NCI-H82 treated with DMSO at 0.1 percent for 48 hours (cell line): ENCODE results near the gene DPH6.
"Not testable (repeated sequence)": the region's sequence is repeated elsewhere in the genome, so short reads cannot be mapped to it uniquely, and the experiment has no call there.

ENCODE experiments used
- DNase-seq: peaks from one replicate; lab custom pipeline; 2025; ENCODE audit not compliant: unreplicated experiment; lab: John Stamatoyannopoulos, UW

The DPH6 gene

DNA sequence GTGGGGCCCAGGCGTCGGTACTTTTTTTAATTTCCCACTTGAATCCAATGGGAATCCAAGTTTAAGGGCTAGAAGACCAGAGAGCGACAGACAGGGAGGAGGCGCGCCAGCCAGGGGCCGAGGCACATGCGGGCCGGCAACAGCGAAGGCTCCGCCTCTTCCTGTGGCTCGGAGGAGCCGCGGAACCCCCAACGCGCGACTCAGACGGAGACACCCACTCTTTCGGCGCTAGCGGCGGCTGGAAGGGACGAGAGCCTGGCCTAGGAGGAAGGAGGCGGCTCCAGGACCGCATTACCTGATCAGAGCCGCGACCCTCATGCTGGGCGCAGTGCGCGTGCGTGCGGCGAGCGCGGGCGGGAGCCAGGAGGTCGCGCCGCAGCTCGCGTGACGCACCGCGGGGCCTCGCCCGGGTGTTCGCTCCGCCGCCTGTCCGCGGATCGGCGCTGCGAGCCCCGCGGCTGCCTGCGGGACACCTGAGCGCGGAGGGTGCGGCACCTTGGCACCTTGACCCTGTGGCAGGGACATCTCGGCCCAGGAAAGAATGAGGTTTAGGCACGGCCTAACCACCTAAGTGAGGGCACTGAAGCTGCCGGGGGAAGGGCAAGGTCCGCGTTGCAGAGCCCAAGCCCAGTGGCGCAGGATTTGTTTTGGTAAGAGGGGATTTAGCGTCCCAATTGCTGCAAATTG, at the start of gene DPH6:
TSS of gene DPH6 (minus strand) at position 342 of the 687 bp plus-strand sequence. CDS start at position 318, 24 bp downstream.
- DNase-seq = peak; percentile 66

DNA sequence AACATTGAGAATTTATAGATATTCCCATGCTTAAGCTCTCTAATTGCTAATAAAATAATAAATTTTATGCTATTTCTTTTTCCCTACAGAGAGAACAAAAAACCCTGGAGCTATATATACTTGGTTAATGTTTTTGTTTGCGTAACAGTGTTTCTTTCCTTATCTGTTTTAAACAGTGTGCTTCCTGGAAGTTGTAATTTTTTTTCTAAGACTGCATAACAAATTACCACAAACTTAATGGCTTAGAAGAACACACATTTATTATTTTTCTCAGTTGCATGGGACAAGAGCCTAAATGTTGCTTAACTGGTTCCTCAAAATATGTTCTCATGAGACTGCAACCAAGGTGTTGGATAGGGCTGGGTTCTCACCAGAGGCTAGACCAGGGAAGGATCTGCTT, 49.7 kb upstream of the DPH6 start:
- no peak for DNase-seq

- DNase-seq = not testable (repeated sequence)
Observed at GRCh38 chr15:35591987-35592386, 46.0 kb upstream of the DPH6 start.

DNA sequence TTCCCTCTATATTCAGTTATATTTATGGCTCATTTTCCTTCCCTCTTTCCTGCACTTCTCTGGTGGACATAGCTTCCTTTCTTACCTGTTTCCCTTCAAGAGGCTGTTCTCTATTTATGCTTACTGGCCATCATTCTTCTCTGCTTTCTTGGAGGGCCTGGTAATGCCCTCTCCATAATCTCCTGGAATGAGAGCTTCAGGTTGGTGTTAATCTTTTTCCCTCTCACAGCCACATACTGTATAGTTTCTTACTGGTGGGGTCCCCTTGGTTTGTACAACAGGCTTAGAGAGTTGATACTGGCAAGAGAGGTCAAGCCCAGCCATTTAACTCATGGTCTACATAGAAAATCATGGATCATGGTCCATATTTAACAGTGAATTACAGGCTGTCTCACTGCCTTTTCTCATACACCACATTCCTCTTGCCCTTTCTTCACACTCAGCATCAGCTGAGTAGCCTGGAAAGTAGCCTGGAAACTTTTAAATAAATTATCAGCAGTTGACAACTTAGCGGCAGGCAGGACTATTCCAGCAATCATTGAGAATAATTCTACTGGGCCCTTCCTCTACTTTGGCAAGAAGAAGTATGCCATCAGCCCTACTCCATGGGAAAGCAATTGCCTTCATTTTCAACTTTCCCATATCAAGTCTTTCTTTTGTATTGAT, 38.0 kb upstream of the DPH6 start:
- DNase-seq = no peak

DNA sequence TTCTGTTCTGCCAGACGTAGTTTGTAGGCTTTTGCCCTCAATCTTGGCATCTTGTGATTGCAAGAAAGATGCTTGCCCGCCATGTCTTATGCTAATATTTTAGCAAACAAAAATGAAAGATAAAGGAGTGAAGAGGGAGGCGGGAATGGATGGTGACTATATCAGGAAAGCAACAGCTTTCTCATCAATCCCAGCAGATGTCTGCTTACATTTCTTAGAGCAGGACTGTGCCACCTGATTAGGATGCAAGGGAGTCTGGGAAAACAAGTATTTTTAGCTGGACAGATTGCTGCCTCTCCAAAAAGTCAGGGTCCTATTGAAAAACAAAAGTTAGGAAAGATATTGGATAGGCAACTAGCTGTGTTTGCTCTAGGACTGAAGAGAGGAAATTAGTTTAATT, 34.6 kb upstream of the DPH6 start:
- no peak for DNase-seq

GRCh38 chr15:35567392-35567791, 21.4 kb upstream of the DPH6 start:
- DNase-seq = no peak

DNA sequence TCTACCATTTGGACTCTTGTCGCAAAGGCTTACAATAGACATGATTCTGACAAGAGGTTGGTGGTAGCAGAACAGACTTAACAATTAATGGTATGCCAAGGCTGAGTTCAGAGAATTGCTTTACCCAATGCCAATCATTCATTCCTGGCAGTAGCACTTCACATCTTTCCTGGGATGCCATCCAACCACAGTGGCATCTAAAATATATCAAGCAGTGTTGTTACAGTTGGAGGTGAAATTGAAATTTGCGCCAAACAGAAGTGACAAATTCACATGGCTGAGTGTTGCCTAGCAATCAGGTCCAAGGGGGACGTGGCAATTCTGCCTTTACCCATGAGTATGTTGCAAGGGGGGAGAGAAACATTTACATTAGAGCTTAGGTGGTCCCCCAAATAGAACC, 21.0 kb upstream of the DPH6 start:
- no peak for DNase-seq

DNA sequence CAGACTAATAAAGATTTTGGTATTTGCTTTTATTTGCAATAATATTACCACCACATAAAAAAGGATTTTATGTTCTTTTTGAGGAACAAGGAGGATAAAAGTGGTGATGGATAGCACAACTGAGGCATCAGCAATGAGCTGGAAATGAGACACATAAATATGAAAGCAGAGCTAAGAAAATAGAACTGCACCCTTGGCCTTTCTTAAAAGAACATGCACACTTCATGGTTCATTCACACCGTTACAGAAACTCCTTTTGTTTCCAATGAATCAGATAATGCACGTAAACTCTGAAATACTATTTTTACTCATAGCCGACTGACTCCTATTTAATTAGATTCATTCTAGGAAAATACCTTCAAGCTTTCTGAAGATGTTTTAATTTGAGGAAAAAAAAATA, 19.9 kb upstream of the DPH6 start:
- no peak for DNase-seq

GRCh38 chr15:35562641-35563040, 16.7 kb upstream of the DPH6 start:
- DNase-seq = no peak

GRCh38 chr15:35561308-35561707, 15.3 kb upstream of the DPH6 start:
- DNase-seq = no peak

GRCh38 chr15:35560870-35561269, 14.9 kb upstream of the DPH6 start:
- DNase-seq = no peak

- no peak for DNase-seq
Observed at GRCh38 chr15:35560258-35560657, 14.3 kb upstream of the DPH6 start.

- no peak for DNase-seq
Observed at GRCh38 chr15:35559683-35560082, 13.7 kb upstream of the DPH6 start.

DNA sequence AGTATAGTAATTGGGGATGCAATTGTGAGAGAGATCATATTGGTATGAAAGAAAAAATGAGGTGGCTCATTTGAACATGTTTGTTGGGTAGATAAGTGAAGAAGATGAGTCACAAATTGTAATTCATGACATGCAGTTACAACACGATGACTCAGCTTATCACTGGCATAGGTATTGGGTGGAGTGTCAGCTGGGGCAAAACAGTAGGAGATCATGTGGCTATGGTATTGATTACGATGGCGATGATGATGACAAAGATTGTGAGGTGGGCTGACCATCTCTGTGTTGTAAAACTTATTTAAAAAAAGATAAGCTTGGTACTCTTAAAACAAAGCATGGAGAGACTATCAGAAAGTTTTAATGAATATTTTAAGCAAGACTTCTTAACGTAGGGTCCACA, 11.6 kb upstream of the DPH6 start:
- no peak for DNase-seq

DNA sequence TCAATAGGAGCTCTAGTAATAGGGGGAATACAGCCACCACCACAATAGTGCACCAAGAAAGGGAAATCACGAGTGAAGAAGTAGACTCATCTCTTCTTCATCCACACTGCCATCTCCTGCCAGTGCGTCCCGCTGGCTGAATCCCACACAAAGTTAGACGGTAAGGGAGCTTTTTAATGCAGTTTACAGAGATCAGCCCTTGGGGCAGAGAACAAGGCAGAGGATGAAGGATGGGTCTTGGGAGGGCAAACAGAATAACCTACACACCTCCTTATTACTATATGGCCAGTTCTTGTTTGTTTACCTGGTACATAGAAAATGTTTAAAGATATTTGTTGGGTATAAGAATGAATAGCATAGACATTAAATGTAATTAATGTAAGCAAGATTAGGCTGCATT, 11.0 kb upstream of the DPH6 start:
- DNase-seq = no peak

DNA sequence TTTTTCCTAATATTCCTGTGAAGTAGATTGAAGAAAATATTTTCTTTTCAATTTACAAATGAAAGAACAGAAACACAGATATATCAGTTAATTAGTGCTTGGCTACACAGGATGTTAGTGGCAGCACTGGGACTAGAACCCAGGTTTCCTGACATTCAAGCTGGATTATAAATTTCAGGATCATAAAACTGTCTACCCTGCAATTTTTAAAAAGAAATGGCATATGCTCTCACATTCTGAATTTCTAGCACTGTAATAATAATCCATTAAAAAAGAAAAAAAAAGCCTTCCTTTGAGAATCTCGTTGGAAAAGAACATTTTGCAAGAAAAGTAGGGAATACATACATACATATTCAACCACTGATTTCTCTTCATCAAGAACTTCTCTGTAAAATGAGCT, 9.3 kb upstream of the DPH6 start:
- no peak for DNase-seq

GRCh38 chr15:35550957-35551356, 5.0 kb upstream of the DPH6 start:
- no peak for DNase-seq

GRCh38 chr15:35549567-35549966, 3.6 kb upstream of the DPH6 start:
- DNase-seq = no peak

DNA sequence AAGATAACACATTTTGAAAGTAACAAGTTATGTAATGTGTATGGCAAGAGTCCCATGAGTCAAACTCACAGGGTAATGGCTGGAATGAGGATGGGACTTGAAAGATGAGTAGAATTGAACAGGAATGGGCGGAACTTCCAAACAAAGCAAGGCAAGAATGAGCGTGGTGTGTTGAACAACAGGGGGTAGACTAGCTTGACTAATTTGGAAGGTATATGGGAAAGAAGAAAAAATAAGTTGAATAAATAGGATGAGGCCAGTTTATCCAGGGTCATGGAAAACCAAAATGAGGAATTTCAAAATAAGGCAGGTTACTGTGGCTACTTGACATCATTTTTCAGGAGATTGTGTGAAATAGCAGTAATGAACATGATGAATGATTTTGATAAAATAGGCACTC, 2.5 kb upstream of the DPH6 start:
- no peak for DNase-seq

- DNase-seq = no peak
Observed at GRCh38 chr15:35547775-35548364, 1.9 kb upstream of the DPH6 start.

GRCh38 chr15:35546511-35547381, 781 bp upstream of the DPH6 start:
- no peak for DNase-seq
